ENCODE measurements around the gene ATG16L1. TPM values are rescaled to one million over a fixed set of nuclear protein-coding genes. Genes with fewer than 3 reads are reported as not detected.

The ATG16L1 gene
- total and polyA plus RNA-seq, 9 of the 15 experiments (the other 6 are each of a cell fraction or from before 2014, with no cell fraction given), result 6.4 to 21.3 (median 17.2) TPM

GRCh38 chr2:233251306-233252116 lies at the start of gene ATG16L1 (continued):
- TF ChIP-seq SMAD4 (CRISPR knock-in tag; conservative IDR thresholded peaks at IDR 0.05) (no peak), RB1 (IDR thresholded peaks at IDR 0.05; ENCODE audit: low read depth) (peak; percentile 98), POLR2H (tag; IDR thresholded peaks at IDR 0.05; ENCODE audit: low read depth) (no peak), KHSRP (IDR thresholded peaks at IDR 0.05) (peak; percentile 21; the same call in 1 of the 2 replicates), MBD2 (IDR thresholded peaks at IDR 0.05; ENCODE audit: borderline replicate concordance, low read depth) (no peak), NR2C2 (CRISPR knock-in tag; IDR thresholded peaks at IDR 0.05) (no peak), NR2C2 (tag; IDR thresholded peaks at IDR 0.05) (peak; percentile 95), SP2 (IDR thresholded peaks at IDR 0.05; ENCODE audit: extremely low read depth, low read depth, low read length, poor library complexity, severe bottlenecking) (peak; percentile 52), GTF2A2 (tag; IDR thresholded peaks at IDR 0.05) (no peak), HDAC6 (IDR thresholded peaks at IDR 0.05; ENCODE audit: low read depth, low read length) (no peak), ZNF436 (CRISPR knock-in tag; IDR thresholded peaks at IDR 0.05) (no peak), ETS2 (tag; IDR thresholded peaks at IDR 0.05; ENCODE audit: borderline replicate concordance, poor library complexity, severe bottlenecking) (no peak), CHD2 (IDR thresholded peaks at IDR 0.05; ENCODE audit: low read depth, low read length) (no peak), HMGN3 (IDR thresholded peaks at IDR 0.05; ENCODE audit: borderline replicate concordance, extremely low read depth, insufficient read length, low read depth, low read length) (peak; percentile 45), NFIC (IDR thresholded peaks at IDR 0.05) (peak; percentile 16; the same call in 1 of the 2 replicates), STAT6 (CRISPR knock-in tag; IDR thresholded peaks at IDR 0.05) (no peak), HDAC8 (tag; IDR thresholded peaks at IDR 0.05) (no peak), ARID1B (IDR thresholded peaks at IDR 0.05) (peak; percentile 24; the same call in 1 of the 2 replicates), XRCC5 (IDR thresholded peaks at IDR 0.05; ENCODE audit: low read depth, low read length) (peak; percentile 80), SFPQ (IDR thresholded peaks at IDR 0.05; ENCODE audit: low read depth, low read length) (no peak), CREBBP (IDR thresholded peaks at IDR 0.05; ENCODE audit: low read depth, low read length) (no peak), BRCA1 (IDR thresholded peaks at IDR 0.05) (no peak), BRCA1 (CRISPR knock-in tag; IDR thresholded peaks at IDR 0.05) (no peak)
- TF ChIP-seq, protein P1, sequence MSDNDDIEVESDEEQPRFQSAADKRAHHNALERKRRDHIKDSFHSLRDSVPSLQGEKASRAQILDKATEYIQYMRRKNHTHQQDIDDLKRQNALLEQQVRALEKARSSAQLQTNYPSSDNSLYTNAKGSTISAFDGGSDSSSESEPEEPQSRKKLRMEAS (CRISPR knock-in tag; IDR thresholded peaks at IDR 0.05), result peak; percentile 69

Measured in K562 (cell line).